GM19023 (cell line): Measurements from ENCODE around the gene AMOTL1.
A peak's percentile ranks its signal among the peaks of the same experiment; 100 is the strongest.

Source experiments
- ATAC-seq: cut with Tn5 transposase; IDR thresholded peaks from one replicate; pipeline ENCODE4 v1.9.1; 2021; ENCODE audit warnings: mild to moderate bottlenecking, moderate library complexity; ENCODE audit not compliant: unreplicated experiment

The AMOTL1 gene

DNA sequence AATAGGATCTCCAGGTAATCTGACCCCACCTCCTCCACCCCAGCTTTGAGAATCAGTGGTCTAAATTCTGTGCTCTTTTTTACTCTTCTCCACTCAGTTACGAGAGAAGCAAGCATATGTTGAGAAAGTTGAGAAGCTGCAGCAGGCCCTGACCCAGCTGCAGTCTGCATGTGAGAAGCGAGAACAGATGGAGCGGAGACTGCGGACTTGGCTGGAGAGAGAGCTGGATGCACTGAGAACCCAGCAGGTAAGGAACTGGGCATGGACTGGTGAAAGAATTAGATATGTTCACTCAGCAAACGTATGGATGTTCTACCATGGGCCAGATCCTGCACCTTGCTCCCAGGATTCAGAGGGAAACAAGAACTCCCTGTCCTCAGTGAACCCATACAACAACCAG is 85.7 kb downstream of the AMOTL1 start:
- no peak for ATAC-seq

- no peak for ATAC-seq
Measured at GRCh38 chr11:94854770-94855633, 86.8 kb downstream of the AMOTL1 start.

- no peak for ATAC-seq
Measured at GRCh38 chr11:94855666-94856065, 87.5 kb downstream of the AMOTL1 start.

GRCh38 chr11:94856443-94856842 is 88.3 kb downstream of the AMOTL1 start:
- ATAC-seq = no peak

DNA sequence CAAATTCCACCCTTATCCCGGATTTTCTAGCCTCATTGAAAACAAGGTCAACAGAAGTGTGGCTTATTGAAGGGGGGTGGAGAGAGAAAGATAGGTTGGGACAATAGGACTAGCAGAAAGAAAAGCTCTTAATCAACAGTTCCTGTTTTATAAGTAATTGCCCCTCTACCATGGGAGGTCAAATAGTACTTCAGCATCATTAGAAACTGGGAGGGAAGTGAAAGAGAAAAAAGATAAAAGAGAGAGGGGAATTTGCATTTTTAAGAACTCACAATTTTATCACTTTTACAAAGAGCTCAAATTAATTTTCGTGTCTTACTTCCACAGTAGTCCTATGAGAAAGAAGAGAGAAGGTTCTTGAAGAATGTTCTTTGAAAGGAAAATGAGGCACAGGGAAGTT is 89.2 kb downstream of the AMOTL1 start:
- no peak for ATAC-seq

- ATAC-seq = no peak
Measured at GRCh38 chr11:94858012-94858705, 90.0 kb downstream of the AMOTL1 start.

DNA sequence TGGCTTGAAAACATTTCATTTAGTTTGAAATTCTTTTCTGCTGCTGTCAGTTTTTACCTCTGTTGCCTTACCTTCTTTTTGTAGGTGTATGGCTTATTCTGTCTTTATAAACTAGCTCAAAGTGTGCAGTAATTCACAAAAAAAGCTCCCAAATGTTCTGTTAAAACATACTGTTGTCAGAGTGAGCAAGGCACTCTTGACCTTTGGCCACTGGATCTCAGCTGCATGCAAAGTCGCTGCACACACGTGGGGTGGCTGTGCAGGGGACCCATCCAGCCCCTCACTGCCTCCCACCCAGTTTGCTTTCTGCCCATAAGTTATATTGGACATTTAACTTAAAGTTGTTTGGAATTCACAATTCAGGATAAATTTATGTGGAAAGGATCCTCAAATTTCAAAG is 92.2 kb downstream of the AMOTL1 start:
- no peak for ATAC-seq

DNA sequence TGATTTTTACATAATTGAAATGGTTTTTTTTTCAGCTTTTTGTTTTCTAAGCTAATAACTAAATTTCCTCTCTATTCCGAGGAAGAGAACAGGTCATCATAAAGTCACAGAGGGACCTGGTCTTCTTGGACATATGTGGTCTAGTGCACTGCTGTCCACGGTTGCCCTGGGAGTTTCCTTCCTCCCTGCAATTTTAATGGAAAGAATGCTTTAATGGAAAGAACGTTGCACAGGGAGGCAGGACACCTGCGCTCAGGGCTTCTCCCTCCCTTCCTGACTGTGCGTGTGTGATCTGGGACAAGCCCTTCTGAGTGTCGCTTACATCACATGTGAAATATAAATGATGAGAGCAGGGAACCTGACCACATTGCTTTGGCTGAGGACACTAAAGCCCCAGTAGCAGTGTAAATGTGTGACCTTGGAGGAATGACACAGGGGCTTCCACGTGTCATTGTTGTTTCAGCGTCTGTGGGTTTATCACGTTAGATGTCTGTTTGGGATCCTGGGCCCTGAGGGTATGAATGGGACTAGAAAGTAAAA is 93.2 kb downstream of the AMOTL1 start:
- ATAC-seq = no peak

DNA sequence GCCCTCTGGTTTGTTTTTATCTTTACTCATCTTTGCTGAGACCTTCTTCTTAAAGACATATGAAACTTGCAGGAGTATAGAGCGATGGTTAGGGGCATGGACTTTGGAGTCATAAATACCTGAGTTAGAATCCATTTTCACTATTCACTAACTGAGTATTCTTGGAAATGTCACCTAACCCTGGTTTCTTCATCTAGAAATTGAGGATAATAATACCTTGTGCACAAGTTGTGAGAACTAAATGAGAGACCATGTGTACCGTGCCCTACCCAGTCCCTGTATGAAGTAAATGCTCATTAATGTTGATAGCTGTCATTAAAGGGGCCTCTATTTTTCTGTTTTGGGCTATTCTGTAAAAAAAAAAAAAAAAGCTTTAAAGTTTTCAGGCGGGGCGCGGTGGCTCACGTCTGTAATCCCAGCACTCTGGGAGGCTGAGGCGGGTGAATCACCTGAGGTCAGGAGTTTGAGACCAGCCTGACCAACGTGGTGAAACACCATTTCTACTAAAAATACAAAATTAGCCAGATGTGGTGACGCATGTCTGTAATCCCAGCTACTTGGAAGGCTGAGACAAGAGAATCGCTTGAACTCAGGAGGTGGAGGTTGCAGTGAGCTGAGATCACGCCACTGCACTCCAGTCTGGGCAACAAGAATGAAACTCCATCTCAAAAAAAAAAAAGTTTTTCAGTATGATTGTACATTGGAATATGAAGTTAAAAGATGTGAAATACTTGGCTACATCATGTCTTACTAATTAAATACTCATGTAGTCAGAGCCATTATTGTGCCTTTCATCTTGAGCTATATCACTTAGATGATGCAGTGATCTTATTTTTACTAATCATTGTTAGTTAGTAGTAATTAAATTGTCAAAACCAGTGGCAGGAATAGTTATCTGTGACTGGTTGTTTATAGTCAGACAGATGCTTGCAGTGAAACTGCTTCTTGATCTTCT is 95.0 kb downstream of the AMOTL1 start:
- no peak for ATAC-seq

GRCh38 chr11:94864506-94865045 is 96.4 kb downstream of the AMOTL1 start:
- no peak for ATAC-seq

DNA sequence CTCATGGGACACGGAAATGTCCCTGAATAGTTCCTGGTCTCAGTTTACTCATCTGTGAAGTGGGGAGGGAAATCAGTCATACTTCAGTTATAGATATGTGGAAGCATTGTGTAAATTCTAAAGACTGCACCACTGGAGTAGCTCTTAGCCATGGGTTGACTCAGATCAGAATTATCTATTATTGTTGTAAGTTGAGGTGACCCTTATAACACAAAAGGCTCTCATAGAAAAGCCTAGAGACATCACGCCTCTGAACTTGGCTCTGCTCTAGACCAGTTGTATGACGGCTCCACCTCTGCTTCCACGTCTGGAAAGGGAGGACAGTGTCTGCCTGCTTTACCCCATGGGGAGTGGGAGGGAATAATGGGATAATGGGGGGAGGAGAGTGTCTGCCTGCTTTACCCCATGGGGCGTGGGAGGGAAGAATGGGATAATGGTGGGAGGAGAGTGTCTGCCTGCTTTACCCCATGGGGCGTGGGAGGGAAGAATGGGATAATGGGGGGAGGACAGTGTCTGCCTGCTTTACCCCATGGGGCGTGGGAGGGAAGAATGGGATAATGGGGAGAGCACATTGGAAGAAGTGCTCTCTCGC is 98.2 kb downstream of the AMOTL1 start:
- no peak for ATAC-seq

- ATAC-seq = peak; percentile 43
Measured at GRCh38 chr11:94866936-94867795, 99.0 kb downstream of the AMOTL1 start.

- ATAC-seq = no peak
Measured at GRCh38 chr11:94868468-94868867, 100.3 kb downstream of the AMOTL1 start.

- no peak for ATAC-seq
Measured at GRCh38 chr11:94869186-94869585, 101.0 kb downstream of the AMOTL1 start.

DNA sequence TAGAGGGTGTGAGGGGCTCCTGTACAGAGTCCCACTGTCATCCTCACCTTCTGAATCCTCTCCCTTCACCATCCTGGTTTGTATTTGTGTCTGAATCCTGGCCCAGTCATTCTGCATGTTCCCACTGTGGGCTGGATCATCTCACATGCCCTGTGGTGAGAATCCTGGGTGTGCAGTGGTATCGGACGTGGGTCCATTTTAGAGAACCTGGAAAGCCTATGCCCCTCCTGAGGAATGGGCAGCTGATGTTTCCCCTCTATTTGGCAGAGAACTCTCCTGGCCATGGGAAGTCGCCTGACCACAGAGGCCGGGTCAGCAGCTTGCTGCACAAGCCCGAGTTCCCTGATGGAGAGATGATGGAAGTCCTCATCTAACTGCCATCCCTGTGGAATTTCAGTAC is 102.3 kb downstream of the AMOTL1 start:
- ATAC-seq = no peak

DNA sequence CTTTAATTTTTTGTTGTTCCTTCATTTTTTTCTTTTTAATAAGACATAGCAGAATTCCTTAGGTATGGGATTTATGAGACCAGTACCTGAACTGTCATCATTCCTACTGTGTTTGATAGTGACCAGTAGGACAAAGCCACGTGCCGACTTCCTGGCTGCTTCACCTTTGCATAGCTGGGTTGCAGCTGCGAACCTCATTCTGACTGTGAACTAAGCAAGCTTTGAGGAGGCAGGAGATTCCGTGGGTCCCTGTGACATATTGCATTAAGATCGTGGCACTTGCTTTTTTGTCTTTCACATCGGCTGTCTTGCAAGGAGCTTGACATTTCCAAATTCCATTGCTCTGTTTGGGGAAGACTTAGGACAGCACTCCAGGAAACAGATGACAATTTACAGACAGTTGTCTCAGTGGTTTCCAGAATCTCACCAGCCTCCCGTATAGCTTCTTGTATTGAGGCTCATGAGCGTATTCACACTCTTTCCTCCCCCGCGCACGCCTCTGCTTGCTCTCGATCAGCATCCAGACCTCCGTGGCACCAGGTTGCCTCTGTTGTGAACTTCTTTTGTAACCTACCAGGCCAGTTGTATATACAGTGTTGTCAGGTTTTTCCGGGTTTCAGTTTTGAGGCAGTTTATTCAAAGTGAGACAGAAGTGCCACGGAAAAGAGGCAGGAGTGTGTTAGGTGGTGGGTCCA is 103.5 kb downstream of the AMOTL1 start:
- ATAC-seq = no peak

GRCh38 chr11:94873916-94874540 is 105.9 kb downstream of the AMOTL1 start:
- no peak for ATAC-seq

- no peak for ATAC-seq
Measured at GRCh38 chr11:94876222-94876621, 108.1 kb downstream of the AMOTL1 start.
